GM12878 (cell line): Measurements from ENCODE around the gene HEATR3. TPM values are rescaled to one million over a fixed set of nuclear protein-coding genes. Genes with fewer than 3 reads are reported as not detected.
A peak's percentile ranks its signal among the peaks of the same experiment; 100 is the strongest.

Experiments used
- ASH2L ChIP-seq: fragments of 300-600, 200-600 bp; sonication (generic); IDR thresholded peaks from 2 replicates; pipeline ENCODE4 v1.6.1; 2017; ENCODE audit warnings: low read depth, mild to moderate bottlenecking, borderline replicate concordance
- BRCA1 ChIP-seq: IDR thresholded peaks from 2 replicates; pipeline ENCODE4 v1.6.1; 2011; ENCODE audit warnings: low read depth, low read length, improper control_type of control experiment
- CREM ChIP-seq: IDR thresholded peaks from 2 replicates; pipeline ENCODE4 v1.6.1; 2014; ENCODE audit warnings: antibody characterized with exemption, low read depth
- EGR1 ChIP-seq, 2 experiments: IDR thresholded peaks; 1 replicate in 1 of 2; 2 replicates in 1 of 2; pipeline ENCODE4 v1.6.1; 2011 to 2012; ENCODE audit warnings: low read depth in 2 of 2, low read length in 2 of 2, borderline replicate concordance in 1 of 2, mild to moderate bottlenecking in 1 of 2, moderate library complexity in 1 of 2
- FOS ChIP-seq: IDR thresholded peaks from 3 replicates; pipeline ENCODE4 v1.6.1; 2011; ENCODE audit warnings: borderline replicate concordance; ENCODE audit not compliant: insufficient read length; ENCODE audit errors: extremely low read depth
- HDAC2 ChIP-seq: fragments of 200-600 bp; sonication (generic); IDR thresholded peaks from 2 replicates; pipeline ENCODE4 v1.6.1; 2017
- KDM1A ChIP-seq: fragments of 200-600 bp; sonication (generic); IDR thresholded peaks from 2 replicates; pipeline ENCODE4 v1.6.1; 2016; ENCODE audit warnings: borderline replicate concordance
- MYC ChIP-seq: IDR thresholded peaks from 2 replicates; pipeline ENCODE4 v1.6.1; 2011; ENCODE audit warnings: mild to moderate bottlenecking, low read length, moderate library complexity, inconsistent platforms; ENCODE audit not compliant: insufficient read depth, insufficient replicate concordance, insufficient read length, severe bottlenecking
- RB1 ChIP-seq: fragments of 450-650 bp; formaldehyde crosslinking; IDR thresholded peaks from 2 replicates; pipeline ENCODE4 v1.6.1; 2017; ENCODE audit warnings: mild to moderate bottlenecking, borderline replicate concordance
- SMAD5 ChIP-seq: IDR thresholded peaks from 2 replicates; pipeline ENCODE4 v1.6.1; 2016; ENCODE audit warnings: antibody characterized with exemption, low read depth
- SMARCA5 ChIP-seq: fragments of 450-650 bp; IDR thresholded peaks from 2 replicates; pipeline ENCODE4 v1.6.1; 2017; ENCODE audit warnings: mild to moderate bottlenecking
- YY1 ChIP-seq: IDR thresholded peaks from 2 replicates; pipeline ENCODE4 v1.6.1; 2011; ENCODE audit warnings: low read depth, mild to moderate bottlenecking, low read length
- ZBED1 ChIP-seq: IDR thresholded peaks from 2 replicates; pipeline ENCODE4 v1.6.1; 2016; ENCODE audit warnings: borderline replicate concordance
- ZNF217 ChIP-seq: fragments of 450-650 bp; IDR thresholded peaks from 2 replicates; pipeline ENCODE4 v1.6.1; 2017; ENCODE audit warnings: antibody characterized with exemption, mild to moderate bottlenecking
- ZNF24 ChIP-seq: fragments of 450-650 bp; IDR thresholded peaks from 2 replicates; pipeline ENCODE4 v1.6.1; 2017; ENCODE audit warnings: antibody characterized with exemption, mild to moderate bottlenecking
- ZNF274 ChIP-seq: IDR thresholded peaks from one replicate; pipeline ENCODE4 v1.8.0; 2011; ENCODE audit not compliant: insufficient read length, insufficient read depth
- ZNF384 ChIP-seq: IDR thresholded peaks from 2 replicates; pipeline ENCODE4 v1.6.1; 2012; ENCODE audit warnings: low read depth, mild to moderate bottlenecking, low read length, improper control_type of control experiment, borderline replicate concordance
- ZSCAN29 ChIP-seq: fragments of 450-650 bp; IDR thresholded peaks from 2 replicates; pipeline ENCODE4 v1.6.1; 2017; ENCODE audit warnings: mild to moderate bottlenecking, moderate library complexity
- polyA plus RNA-seq, 11 experiments: library from polyadenylated mRNA; depleted of rRNA in 4 of 11; unstranded in 6 of 11; stranded (reverse) in 5 of 11; fragments of >200 nt; fragmentation: Nextera tagmentation in 4 of 11; fragmentation: Illumina TruSeq in 1 of 11; extraction: Ambion mirVana in 4 of 11; extraction: Trizol in 1 of 11; gene quantifications; 1 replicate in 1 of 11; 2 replicates in 10 of 11; pipeline versions ENCODE4 v1.2.1 to v1.2.3, GENCODE V29; 2011 to 2016; ENCODE audit warnings: inconsistent platforms in 2 of 11, missing spikeins in 2 of 11, low read depth in 1 of 11
- total RNA-seq, 4 experiments: library from RNA; depleted of rRNA in 3 of 4; stranded (reverse); fragments of >200 nt in 3 of 4; fragmentation: Illumina TruSeq in 1 of 4; extraction: Trizol in 1 of 4; gene quantifications; 2 replicates each; pipeline versions ENCODE4 v1.2.1 to v1.2.3, GENCODE V29; 2013 to 2021
- TF ChIP-seq, protein P1 (sequence below): IDR thresholded peaks from 2 replicates; pipeline ENCODE4 v1.6.1; 2011; ENCODE audit warnings: low read depth, mild to moderate bottlenecking, low read length, moderate library complexity, borderline replicate concordance; ENCODE audit errors: extremely low read depth
- TF ChIP-seq, protein P2 (sequence below): IDR thresholded peaks from 2 replicates; pipeline ENCODE4 v1.6.1; 2011; ENCODE audit warnings: mild to moderate bottlenecking, low read depth, low read length, moderate library complexity; ENCODE audit not compliant: insufficient replicate concordance
- TF ChIP-seq, protein P3 (sequence below): fragments of 450-650 bp; IDR thresholded peaks from 2 replicates; pipeline ENCODE4 v1.6.1; 2014; ENCODE audit warnings: mild to moderate bottlenecking
- TF ChIP-seq, protein P4 (sequence below): IDR thresholded peaks from 2 replicates; pipeline ENCODE4 v1.6.1; 2012; ENCODE audit warnings: low read depth, low read length, improper control_type of control experiment
- TF ChIP-seq, protein P5 (sequence below): fragments of 450-650 bp; IDR thresholded peaks from 2 replicates; pipeline ENCODE4 v1.6.1; 2017; ENCODE audit warnings: antibody characterized with exemption, mild to moderate bottlenecking, moderate library complexity
- TF ChIP-seq, protein P6 (sequence below): IDR thresholded peaks from 2 replicates; pipeline ENCODE4 v1.6.1; 2012; ENCODE audit warnings: low read depth, low read length, improper control_type of control experiment

The HEATR3 gene
- total and polyA plus RNA-seq, 10 of the 15 experiments (the other 5 are each of a cell fraction or from before 2014, with no cell fraction given): 1.5 to 30.0 (median 17.7) TPM

DNA sequence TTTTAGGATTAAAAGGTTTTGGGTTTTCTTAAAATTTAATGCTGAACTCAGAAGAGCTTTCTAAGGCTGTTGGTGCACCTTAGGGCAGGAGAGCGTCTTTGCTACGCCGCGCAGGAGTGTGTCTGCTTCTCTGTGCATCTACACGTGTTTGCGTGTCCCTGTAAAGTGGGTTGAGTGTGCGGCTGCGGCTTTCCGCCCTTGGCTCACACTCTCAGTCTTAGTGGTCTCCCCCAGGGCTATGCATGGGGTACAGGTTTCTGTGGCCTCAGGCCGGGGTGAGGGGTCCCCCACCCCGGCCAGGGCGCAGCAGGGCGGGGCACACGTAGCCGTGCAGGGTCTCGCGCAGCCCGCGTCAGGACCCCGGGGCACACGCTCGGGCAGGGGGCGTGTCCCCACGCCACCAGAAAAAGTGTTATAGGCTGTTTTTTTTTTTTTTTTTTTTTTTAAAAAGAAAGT is 86.6 kb downstream of the HEATR3 start (continued):
- 0 out of 3 replicates have a peak, but pooled peaks of 1 of the 2 experiments have one; percentile 6 for TF ChIP-seq EGR1 (IDR thresholded peaks at IDR 0.05; ENCODE audit: borderline replicate concordance in 1 of 2, low read depth in 2 of 2, low read length in 2 of 2)
- TF ChIP-seq ZNF274: no peak
- TF ChIP-seq ZNF384: peak; percentile 51; the same call in 1 of the 2 replicates
- TF ChIP-seq, protein P1, sequence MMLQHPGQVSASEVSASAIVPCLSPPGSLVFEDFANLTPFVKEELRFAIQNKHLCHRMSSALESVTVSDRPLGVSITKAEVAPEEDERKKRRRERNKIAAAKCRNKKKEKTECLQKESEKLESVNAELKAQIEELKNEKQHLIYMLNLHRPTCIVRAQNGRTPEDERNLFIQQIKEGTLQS: no peak
- peak; percentile 53 for TF ChIP-seq YY1
- no peak for TF ChIP-seq MYC
- no peak for TF ChIP-seq RB1
- no peak for TF ChIP-seq FOS
- TF ChIP-seq KDM1A: no peak
- 0 out of 2 replicates have a peak, but pooled peaks have one; percentile 18 for TF ChIP-seq SMARCA5
- TF ChIP-seq ZNF24: no peak
- TF ChIP-seq, protein P2, sequence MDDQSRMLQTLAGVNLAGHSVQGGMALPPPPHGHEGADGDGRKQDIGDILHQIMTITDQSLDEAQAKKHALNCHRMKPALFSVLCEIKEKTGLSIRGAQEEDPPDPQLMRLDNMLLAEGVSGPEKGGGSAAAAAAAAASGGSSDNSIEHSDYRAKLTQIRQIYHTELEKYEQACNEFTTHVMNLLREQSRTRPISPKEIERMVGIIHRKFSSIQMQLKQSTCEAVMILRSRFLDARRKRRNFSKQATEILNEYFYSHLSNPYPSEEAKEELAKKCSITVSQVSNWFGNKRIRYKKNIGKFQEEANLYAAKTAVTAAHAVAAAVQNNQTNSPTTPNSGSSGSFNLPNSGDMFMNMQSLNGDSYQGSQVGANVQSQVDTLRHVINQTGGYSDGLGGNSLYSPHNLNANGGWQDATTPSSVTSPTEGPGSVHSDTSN: no peak
- TF ChIP-seq ZBED1: 0 out of 2 replicates have a peak, but pooled peaks have one; percentile 35
- peak; percentile 76 for TF ChIP-seq CREM
- TF ChIP-seq, protein P3, sequence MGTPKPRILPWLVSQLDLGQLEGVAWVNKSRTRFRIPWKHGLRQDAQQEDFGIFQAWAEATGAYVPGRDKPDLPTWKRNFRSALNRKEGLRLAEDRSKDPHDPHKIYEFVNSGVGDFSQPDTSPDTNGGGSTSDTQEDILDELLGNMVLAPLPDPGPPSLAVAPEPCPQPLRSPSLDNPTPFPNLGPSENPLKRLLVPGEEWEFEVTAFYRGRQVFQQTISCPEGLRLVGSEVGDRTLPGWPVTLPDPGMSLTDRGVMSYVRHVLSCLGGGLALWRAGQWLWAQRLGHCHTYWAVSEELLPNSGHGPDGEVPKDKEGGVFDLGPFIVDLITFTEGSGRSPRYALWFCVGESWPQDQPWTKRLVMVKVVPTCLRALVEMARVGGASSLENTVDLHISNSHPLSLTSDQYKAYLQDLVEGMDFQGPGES: no peak
- TF ChIP-seq, protein P4, sequence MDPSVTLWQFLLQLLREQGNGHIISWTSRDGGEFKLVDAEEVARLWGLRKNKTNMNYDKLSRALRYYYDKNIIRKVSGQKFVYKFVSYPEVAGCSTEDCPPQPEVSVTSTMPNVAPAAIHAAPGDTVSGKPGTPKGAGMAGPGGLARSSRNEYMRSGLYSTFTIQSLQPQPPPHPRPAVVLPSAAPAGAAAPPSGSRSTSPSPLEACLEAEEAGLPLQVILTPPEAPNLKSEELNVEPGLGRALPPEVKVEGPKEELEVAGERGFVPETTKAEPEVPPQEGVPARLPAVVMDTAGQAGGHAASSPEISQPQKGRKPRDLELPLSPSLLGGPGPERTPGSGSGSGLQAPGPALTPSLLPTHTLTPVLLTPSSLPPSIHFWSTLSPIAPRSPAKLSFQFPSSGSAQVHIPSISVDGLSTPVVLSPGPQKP: no peak
- TF ChIP-seq BRCA1: no peak
- TF ChIP-seq, protein P5, sequence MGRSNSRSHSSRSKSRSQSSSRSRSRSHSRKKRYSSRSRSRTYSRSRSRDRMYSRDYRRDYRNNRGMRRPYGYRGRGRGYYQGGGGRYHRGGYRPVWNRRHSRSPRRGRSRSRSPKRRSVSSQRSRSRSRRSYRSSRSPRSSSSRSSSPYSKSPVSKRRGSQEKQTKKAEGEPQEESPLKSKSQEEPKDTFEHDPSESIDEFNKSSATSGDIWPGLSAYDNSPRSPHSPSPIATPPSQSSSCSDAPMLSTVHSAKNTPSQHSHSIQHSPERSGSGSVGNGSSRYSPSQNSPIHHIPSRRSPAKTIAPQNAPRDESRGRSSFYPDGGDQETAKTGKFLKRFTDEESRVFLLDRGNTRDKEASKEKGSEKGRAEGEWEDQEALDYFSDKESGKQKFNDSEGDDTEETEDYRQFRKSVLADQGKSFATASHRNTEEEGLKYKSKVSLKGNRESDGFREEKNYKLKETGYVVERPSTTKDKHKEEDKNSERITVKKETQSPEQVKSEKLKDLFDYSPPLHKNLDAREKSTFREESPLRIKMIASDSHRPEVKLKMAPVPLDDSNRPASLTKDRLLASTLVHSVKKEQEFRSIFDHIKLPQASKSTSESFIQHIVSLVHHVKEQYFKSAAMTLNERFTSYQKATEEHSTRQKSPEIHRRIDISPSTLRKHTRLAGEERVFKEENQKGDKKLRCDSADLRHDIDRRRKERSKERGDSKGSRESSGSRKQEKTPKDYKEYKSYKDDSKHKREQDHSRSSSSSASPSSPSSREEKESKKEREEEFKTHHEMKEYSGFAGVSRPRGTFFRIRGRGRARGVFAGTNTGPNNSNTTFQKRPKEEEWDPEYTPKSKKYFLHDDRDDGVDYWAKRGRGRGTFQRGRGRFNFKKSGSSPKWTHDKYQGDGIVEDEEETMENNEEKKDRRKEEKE: no peak
- no peak for TF ChIP-seq ZSCAN29
- TF ChIP-seq, protein P6, sequence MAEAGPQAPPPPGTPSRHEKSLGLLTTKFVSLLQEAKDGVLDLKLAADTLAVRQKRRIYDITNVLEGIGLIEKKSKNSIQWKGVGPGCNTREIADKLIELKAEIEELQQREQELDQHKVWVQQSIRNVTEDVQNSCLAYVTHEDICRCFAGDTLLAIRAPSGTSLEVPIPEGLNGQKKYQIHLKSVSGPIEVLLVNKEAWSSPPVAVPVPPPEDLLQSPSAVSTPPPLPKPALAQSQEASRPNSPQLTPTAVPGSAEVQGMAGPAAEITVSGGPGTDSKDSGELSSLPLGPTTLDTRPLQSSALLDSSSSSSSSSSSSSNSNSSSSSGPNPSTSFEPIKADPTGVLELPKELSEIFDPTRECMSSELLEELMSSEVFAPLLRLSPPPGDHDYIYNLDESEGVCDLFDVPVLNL: no peak
- no peak for TF ChIP-seq SMAD5
- no peak for TF ChIP-seq ZNF217
- peak; percentile 70; the same call in 1 of the 2 replicates for TF ChIP-seq ASH2L
- no peak for TF ChIP-seq HDAC2
